HFF-Myc (cell line): Measurements from ENCODE around the gene KCNQ5.

Experiments used
- DNase-seq: peaks from one replicate; pipeline ENCODE4 v3.0.0-alpha.2; 2011; ENCODE audit warnings: low read depth; ENCODE audit errors: extremely low read depth
- H3K4me3 ChIP-seq: replicated peaks from 2 replicates; pipeline ENCODE4 v1.5.1; 2011; ENCODE audit warnings: low read depth, mild to moderate bottlenecking, control low read depth, low read length
- CTCF ChIP-seq: IDR thresholded peaks from 2 replicates; pipeline ENCODE4 v1.5.1; 2012; ENCODE audit warnings: mild to moderate bottlenecking, low read depth, low read length, control low read depth; ENCODE audit errors: missing control alignments

KCNQ5 gene

GRCh38 chr6:72712910-72713309, 91.0 kb downstream of the KCNQ5 start:
- H3K4me3 ChIP-seq, result no peak overlapping the region
- no peak for TF ChIP-seq CTCF
- no peak for DNase-seq

GRCh38 chr6:72715119-72715518, 93.3 kb downstream of the KCNQ5 start:
- DNase-seq, result no peak
- no peak for TF ChIP-seq CTCF
- no peak overlapping the region for H3K4me3 ChIP-seq

GRCh38 chr6:72716916-72717315, 95.1 kb downstream of the KCNQ5 start:
- no peak overlapping the region for H3K4me3 ChIP-seq
- no peak for TF ChIP-seq CTCF
- DNase-seq, result no peak

GRCh38 chr6:72720464-72720863, 98.6 kb downstream of the KCNQ5 start:
- DNase-seq, result no peak
- TF ChIP-seq CTCF, result no peak
- H3K4me3 ChIP-seq, result no peak overlapping the region

- H3K4me3 ChIP-seq, result no peak overlapping the region
- TF ChIP-seq CTCF, result no peak
- DNase-seq, result no peak
These were observed 99.5 kb downstream of the KCNQ5 start for GRCh38 chr6:72721346-72721745.

- peak; percentile 30 for DNase-seq
- H3K4me3 ChIP-seq, result no peak overlapping the region
- TF ChIP-seq CTCF, result no peak
These were observed 102.7 kb downstream of the KCNQ5 start for GRCh38 chr6:72724545-72724944.

- no peak for DNase-seq
- TF ChIP-seq CTCF, result no peak
These were observed 107.0 kb downstream of the KCNQ5 start for GRCh38 chr6:72728706-72729343.

More at GRCh38 chr6:72728706-72729343, 107.0 kb downstream of the KCNQ5 start:
- H3K4me3 ChIP-seq, result no peak overlapping the region
